Adrenal gland (tissue), 5 donors: ENCODE results near the gene NSD1.

Experiments
- POLR2A ChIP-seq, 2 donors: fragments of 450-650 bp; IDR thresholded peaks; one replicate each; pipeline ENCODE4 v1.6.1; 2017; ENCODE audit warnings: antibody characterized with exemption in 2 of 2, mild to moderate bottlenecking in 2 of 2, moderate library complexity in 1 of 2
- TF ChIP-seq, protein P1 (sequence below), 6 experiments: fragments of 450-650 bp in 4 of 6; fragments of 200-600 bp in 2 of 6; sonication (generic) in 1 of 6; IDR thresholded peaks; 1 replicate in 5 of 6; 2 replicates in 1 of 6; pipeline versions ENCODE4 v1.5.1 to v1.8.0; 2016 to 2021; ENCODE audit warnings: antibody characterized with exemption in 6 of 6, mild to moderate bottlenecking in 2 of 6, moderate library complexity in 1 of 6
- donor health status: DM: no; HTN: no; CAD: no.

DNA sequence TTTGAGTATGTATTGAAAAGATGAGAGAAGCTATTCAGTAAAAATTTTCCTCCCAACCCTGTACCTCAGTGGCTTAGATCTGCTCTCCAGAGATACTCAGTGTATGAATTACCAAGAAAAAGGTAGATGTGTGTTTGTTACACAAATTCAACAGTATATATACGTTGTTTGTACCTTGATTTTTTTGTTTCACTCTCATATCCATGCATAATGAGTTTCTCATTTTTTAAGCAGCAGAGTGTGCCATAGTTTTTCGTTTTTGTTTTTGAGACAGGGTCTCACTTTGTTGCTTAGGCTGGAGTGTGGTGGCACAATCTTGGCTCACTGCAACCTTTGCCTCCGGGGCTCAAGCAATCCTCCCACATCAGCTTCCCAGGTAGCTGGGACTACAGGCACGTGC is 92.2 kb downstream of the NSD1 start:
- TF ChIP-seq, protein P1, sequence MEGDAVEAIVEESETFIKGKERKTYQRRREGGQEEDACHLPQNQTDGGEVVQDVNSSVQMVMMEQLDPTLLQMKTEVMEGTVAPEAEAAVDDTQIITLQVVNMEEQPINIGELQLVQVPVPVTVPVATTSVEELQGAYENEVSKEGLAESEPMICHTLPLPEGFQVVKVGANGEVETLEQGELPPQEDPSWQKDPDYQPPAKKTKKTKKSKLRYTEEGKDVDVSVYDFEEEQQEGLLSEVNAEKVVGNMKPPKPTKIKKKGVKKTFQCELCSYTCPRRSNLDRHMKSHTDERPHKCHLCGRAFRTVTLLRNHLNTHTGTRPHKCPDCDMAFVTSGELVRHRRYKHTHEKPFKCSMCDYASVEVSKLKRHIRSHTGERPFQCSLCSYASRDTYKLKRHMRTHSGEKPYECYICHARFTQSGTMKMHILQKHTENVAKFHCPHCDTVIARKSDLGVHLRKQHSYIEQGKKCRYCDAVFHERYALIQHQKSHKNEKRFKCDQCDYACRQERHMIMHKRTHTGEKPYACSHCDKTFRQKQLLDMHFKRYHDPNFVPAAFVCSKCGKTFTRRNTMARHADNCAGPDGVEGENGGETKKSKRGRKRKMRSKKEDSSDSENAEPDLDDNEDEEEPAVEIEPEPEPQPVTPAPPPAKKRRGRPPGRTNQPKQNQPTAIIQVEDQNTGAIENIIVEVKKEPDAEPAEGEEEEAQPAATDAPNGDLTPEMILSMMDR (IDR thresholded peaks at IDR 0.05), result no peak
- no peak for TF ChIP-seq POLR2A (IDR thresholded peaks at IDR 0.05)
